Heart right ventricle (tissue), 16 donors: Measurements from ENCODE around the gene SLIT3. TPM values are rescaled to one million over a fixed set of nuclear protein-coding genes. Genes with fewer than 3 reads are reported as not detected.
A peak's percentile ranks its signal among the peaks of the same experiment; 100 is the strongest.

Experiments
- ATAC-seq, 8 donors: fragments of 200-7000 bp; cut with Tn5 transposase; one replicate each; pipeline ENCODE4 v1.9.1; 2020; ENCODE audit warnings: mild to moderate bottlenecking in 8 of 8, moderate library complexity in 8 of 8, moderate number of reproducible peaks in 1 of 8
- DNase-seq, 2 donors: peaks; one replicate each; pipeline ENCODE4 v3.0.0-alpha.2; 2020
- H3K27ac ChIP-seq, 10 donors: fragments of 200-600 bp; sonication (generic) in 2 of 10; one replicate each; pipeline versions ENCODE4 v1.5.0 to v1.8.0; 2020 to 2022; ENCODE audit warnings: mild to moderate bottlenecking in 3 of 10
- H3K27me3 ChIP-seq, 7 donors: fragments of 200-600 bp; one replicate each; pipeline ENCODE4 v1.8.0; 2021 to 2022; ENCODE audit warnings: mild to moderate bottlenecking in 2 of 7
- H3K36me3 ChIP-seq, 9 donors: fragments of 200-600 bp; sonication (generic) in 1 of 9; one replicate each; pipeline versions ENCODE4 v1.5.0 to v1.8.0; 2020 to 2022; ENCODE audit warnings: mild to moderate bottlenecking in 2 of 9
- H3K4me1 ChIP-seq, 9 donors: fragments of 200-600 bp; sonication (generic) in 1 of 9; one replicate each; pipeline versions ENCODE4 v1.5.0 to v1.8.0; 2020 to 2022; ENCODE audit warnings: mild to moderate bottlenecking in 4 of 9
- H3K4me3 ChIP-seq, 10 donors: fragments of 200-600 bp; sonication (generic) in 2 of 10; one replicate each; pipeline versions ENCODE4 v1.5.0 to v1.8.0; 2020 to 2022; ENCODE audit warnings: mild to moderate bottlenecking in 7 of 10, moderate library complexity in 2 of 10
- H3K9me3 ChIP-seq, 11 donors: fragments of 200-600 bp in 10 of 11; sonication (generic) in 2 of 11; one replicate each; pipeline versions ENCODE4 v1.5.0 to v1.8.0; 2013 to 2022; ENCODE audit warnings: mild to moderate bottlenecking in 2 of 11, control low read depth in 1 of 11, moderate library complexity in 1 of 11
- WGBS, 2 donors: extraction: QIAGEN DNeasy Blood & Tissue Kit; methylation state at CpG; one replicate each; pipeline ENCODE4 v1.1.7; 2013; ENCODE audit warnings: inconsistent platforms in 1 of 2; 5-methylcytosine and 5-hydroxymethylcytosine counted together
- intact Hi-C, 10 donors: fragments of 100-400 bp; cut with DNase I; formaldehyde crosslinking; loops; one replicate each; pipeline versions ENCODE4 v1.11.1 to v1.14.2; 2022
- polyA plus RNA-seq, 2 donors: library from polyadenylated mRNA; stranded (reverse); fragments of 200-250 nt; gene quantifications; one replicate each; pipeline ENCODE4 v1.2.3, GENCODE V29; 2013
- total RNA-seq, 10 donors: library from RNA; stranded (reverse); fragmentation: NEBNext Ultra II Directional in 3 of 10; extraction: Animal tissue kit (Norgen Biotek cat#: 25700) in 3 of 10; gene quantifications; one replicate each; pipeline versions ENCODE4 v1.2.1 to v1.2.4, GENCODE V29; 2021 to 2023
- TF ChIP-seq, protein P1 (sequence below), 9 donors: fragments of 200-600 bp; sonication (generic) in 2 of 9; IDR thresholded peaks; one replicate each; pipeline versions ENCODE4 v1.5.0 to v1.8.0; 2021 to 2022; ENCODE audit warnings: antibody characterized with exemption in 9 of 9, mild to moderate bottlenecking in 5 of 9, moderate library complexity in 1 of 9
- donor health status: Arrhythmogenic right ventricular cardiomyopathy.
- donor health status: ischemic (EF 13 %, LVEDD 7.1; RV severe dilation, severe dysfunction).
- donor health status: healthy with polysubstance abuse.
- donor health status: DM: no; HTN: yes; CAD: no.
- donor health status: DM: no; HTN: no; CAD: no.
- donor health status: ischemic (EF 25% LVEDD 6.9; RV normal size, moderate dysfunction).
- donor health status: ischemic (EF 25% LVEDD 5.7; RV mildly dilated, moderate dysfunction).
- donor health status: healthy.
- donor health status: DM: yes; HTN: yes; CAD: no.
- donor health status: Ischemic cardiomyopathy.
- donor health status: ischemic (EF 35%, LVEDD 5.7; RV mildly dilated, moderate dysfunction).
- donor health status: nonischemic (EF 11% LVEDD 7.7; RV severe dilation, severe dysfunction).
- donor health status: DM: yes; HTN: yes; CAD: no.
- donor health status: PGD.
- donor health status: ischemic (EF 29% LVEDD 5.4; RV normal size, mild dysfunction).
- donor health status: nonischemic (EF 23%, LVEDD 6.1; RV moderate dilation, normal function).

The SLIT3 gene
- total and polyA plus RNA-seq, 12 donors = 2.0 to 29.2 (median 12.1) TPM

DNA sequence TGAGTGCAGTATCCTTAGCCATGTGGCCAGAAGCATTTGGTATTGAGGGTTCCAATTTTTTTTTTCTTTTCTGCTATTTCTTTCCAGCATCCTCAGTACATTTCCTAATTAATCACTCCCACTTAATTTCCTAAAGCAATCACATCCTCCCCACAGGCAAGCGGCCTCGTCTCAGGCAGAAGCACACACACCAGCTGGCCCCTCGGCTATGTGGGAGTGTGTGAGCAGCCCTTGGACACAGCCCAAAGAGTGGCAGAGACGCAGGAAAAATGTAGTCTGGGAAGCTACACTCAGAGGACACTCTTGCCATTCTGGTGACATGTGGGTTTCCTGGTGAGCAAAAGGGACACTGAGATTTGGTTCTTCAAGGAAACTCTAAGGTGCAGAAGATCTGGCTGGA is 20.7 kb downstream of the SLIT3 start:
- H3K36me3 ChIP-seq = no peaks in the 10 kb centered on the region
- H3K9me3 ChIP-seq = peaks cover 0 to 6% (median 0%) of the 10 kb centered on the region in 11 donors
- H3K27me3 ChIP-seq = peaks cover 0 to 11% (median 0%) of the 10 kb centered on the region in 7 donors
- peaks cover 0 to 4% (median 0%) of the 10 kb centered on the region in 9 donors for H3K4me1 ChIP-seq
- H3K27ac ChIP-seq = no peak overlapping the region
- DNase-seq (no peak), ATAC-seq (peak in 3 of 8 donors; percentile 42 to 65 (median 42))
- H3K4me3 ChIP-seq = no peak overlapping the region
- 13 to 19% methylated on average over 4 of the region's 4 CpGs for WGBS, 2 donors
- intact Hi-C loops = no loop called here
- TF ChIP-seq, protein P1, sequence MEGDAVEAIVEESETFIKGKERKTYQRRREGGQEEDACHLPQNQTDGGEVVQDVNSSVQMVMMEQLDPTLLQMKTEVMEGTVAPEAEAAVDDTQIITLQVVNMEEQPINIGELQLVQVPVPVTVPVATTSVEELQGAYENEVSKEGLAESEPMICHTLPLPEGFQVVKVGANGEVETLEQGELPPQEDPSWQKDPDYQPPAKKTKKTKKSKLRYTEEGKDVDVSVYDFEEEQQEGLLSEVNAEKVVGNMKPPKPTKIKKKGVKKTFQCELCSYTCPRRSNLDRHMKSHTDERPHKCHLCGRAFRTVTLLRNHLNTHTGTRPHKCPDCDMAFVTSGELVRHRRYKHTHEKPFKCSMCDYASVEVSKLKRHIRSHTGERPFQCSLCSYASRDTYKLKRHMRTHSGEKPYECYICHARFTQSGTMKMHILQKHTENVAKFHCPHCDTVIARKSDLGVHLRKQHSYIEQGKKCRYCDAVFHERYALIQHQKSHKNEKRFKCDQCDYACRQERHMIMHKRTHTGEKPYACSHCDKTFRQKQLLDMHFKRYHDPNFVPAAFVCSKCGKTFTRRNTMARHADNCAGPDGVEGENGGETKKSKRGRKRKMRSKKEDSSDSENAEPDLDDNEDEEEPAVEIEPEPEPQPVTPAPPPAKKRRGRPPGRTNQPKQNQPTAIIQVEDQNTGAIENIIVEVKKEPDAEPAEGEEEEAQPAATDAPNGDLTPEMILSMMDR (IDR thresholded peaks at IDR 0.05) = no peak

DNA sequence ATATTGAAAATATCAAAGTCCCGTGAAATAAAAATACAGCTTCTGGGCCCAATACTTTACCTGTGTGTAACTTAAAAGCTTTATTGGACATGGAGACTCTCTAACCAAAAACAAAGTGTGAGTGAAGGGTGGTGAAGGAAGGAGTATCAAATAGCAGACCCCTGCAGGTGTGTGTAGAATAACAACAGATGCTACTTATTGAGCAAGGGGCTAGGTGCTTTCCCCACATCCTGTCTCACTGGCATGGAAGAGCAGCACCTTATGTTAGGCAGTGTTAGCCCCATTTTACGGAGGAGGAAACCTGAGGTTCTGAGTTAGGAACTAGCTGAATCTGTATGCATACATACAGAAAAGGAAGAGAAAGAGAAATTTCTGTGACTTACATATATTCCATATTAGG is 21.8 kb downstream of the SLIT3 start:
- Histone ChIP-seq H3K27me3 (peaks cover 0 to 11% (median 0%) of the 10 kb centered on the region in 7 donors), H3K27ac (no peak overlapping the region), H3K4me3 (no peak overlapping the region), H3K36me3 (no peaks in the 10 kb centered on the region), H3K9me3 (no peaks in the 10 kb centered on the region), H3K4me1 (peaks cover 0 to 4% (median 0%) of the 10 kb centered on the region in 9 donors)
- WGBS, 2 donors = 94 to 95% methylated on average over 2 of the region's 2 CpGs
- intact Hi-C loops = no loop called here
- DNase-seq (no peak), ATAC-seq (no peak)
- TF ChIP-seq, protein P1 (IDR thresholded peaks at IDR 0.05) = no peak

DNA sequence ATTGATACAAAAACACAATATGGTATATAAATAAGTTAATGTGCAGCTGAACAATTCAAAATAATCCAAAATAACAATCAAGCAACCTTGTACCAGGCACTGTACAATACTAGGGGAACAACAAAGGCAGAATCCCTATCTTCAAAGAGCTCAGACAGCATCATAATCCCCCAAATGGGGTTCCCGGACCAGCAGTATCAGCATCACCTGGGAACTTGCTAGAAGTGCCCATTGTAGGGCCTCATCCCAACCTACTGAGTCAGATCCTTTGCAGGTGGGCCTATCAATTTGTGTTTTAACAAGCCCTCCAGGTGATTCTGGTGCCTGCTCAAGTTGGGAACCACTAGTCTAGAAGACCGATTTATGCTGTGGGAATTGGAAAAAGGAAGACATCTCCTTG is 27.1 kb downstream of the SLIT3 start:
- no peak overlapping the region for H3K4me3 ChIP-seq
- no peak for DNase-seq
- no peaks in the 10 kb centered on the region for H3K9me3 ChIP-seq
- no peaks in the 10 kb centered on the region for H3K4me1 ChIP-seq
- WGBS, 2 donors = 91 to 93% methylated on average over 2 of the region's 2 CpGs
- no peak for ATAC-seq
- intact Hi-C loops = no loop called here
- no peak overlapping the region for H3K27ac ChIP-seq
- TF ChIP-seq, protein P1 (IDR thresholded peaks at IDR 0.05) = no peak
- H3K36me3 ChIP-seq = no peaks in the 10 kb centered on the region
- H3K27me3 ChIP-seq = peaks cover 0 to 11% (median 0%) of the 10 kb centered on the region in 7 donors

DNA sequence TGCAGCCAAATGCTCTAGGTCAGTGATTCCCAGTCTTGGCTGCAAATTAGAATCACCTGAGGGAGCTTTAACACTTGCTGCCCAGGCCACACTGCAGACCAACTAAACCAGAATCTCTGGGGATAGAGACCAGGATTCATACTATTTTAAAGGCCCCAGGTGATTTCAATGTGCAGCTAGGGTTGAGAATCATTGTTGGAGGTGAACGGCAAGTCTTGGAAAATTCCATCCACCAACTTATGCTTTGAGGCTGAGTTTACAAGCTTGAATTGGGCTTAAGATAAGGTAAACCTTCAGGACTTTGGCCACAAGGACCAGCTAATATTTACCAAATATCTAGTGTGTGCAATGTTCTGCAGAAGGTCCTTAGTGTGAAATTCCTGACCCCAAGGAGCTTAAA is 27.5 kb downstream of the SLIT3 start:
- ATAC-seq (no peak), DNase-seq (no peak)
- WGBS, 2 donors = 98 to 100% methylated on average over 1 of the region's 1 CpG
- H3K4me1 ChIP-seq = no peaks in the 10 kb centered on the region
- intact Hi-C loops = no loop called here
- H3K27ac ChIP-seq = no peak overlapping the region
- no peaks in the 10 kb centered on the region for H3K9me3 ChIP-seq
- H3K4me3 ChIP-seq = no peak overlapping the region
- H3K27me3 ChIP-seq = peaks cover 0 to 9% (median 0%) of the 10 kb centered on the region in 7 donors
- no peaks in the 10 kb centered on the region for H3K36me3 ChIP-seq
- TF ChIP-seq, protein P1 (IDR thresholded peaks at IDR 0.05) = no peak
